ENCODE results near the gene RSRP1. TPM values are rescaled to one million over a fixed set of nuclear protein-coding genes. Genes with fewer than 3 reads are reported as not detected.
A peak's percentile ranks its signal among the peaks of the same experiment; 100 is the strongest.
"Not testable (repeated sequence)": the region's sequence is repeated elsewhere in the genome, so short reads cannot be mapped to it uniquely, and the experiment has no call there.

The RSRP1 gene
- total RNA-seq, 1 experiment from 2014 or later = 34.1 TPM

DNA sequence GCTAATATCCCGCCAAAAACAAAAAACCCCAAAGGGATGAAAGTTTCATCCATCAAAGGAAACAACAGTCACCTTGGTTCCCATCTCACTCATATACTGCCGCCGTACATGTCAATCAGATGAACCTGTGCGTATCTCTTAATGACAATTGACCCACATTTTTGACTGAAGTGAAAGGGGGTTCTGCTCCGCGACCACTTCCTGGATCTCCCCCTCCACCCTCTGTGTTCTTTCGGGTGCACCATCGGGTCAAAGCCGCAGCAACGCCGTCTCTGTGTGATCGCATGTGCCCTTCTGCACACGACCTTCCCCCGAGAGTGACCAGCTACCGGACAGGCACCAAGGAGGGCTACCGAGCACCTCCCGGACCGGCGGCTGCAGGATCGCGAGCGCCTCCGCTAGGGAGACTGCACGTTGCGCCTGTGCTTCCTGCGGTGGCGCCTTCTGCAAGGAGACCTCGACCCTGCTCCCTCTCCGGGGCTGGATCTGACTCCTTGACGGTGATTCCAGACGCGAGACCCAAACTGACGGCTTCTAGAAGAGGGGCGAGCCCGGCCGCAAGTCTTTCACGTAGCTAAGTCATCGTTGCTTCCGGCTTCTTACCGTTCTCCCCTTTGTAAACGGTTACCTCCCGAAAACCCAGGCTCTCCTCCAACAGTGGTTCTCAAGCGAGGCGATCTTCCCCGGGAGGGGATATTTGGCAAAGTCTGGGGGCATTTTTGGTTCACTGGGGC is 19.5 kb upstream of the RSRP1 start:
- DNase-seq (ENCODE audit: low read depth, low spot score); in situ Hi-C loops (cut with HindIII; ENCODE audit: low pct_unique_long_range_greater_than_20kb, low sequenced_read_pairs): not testable (repeated sequence)

DNA sequence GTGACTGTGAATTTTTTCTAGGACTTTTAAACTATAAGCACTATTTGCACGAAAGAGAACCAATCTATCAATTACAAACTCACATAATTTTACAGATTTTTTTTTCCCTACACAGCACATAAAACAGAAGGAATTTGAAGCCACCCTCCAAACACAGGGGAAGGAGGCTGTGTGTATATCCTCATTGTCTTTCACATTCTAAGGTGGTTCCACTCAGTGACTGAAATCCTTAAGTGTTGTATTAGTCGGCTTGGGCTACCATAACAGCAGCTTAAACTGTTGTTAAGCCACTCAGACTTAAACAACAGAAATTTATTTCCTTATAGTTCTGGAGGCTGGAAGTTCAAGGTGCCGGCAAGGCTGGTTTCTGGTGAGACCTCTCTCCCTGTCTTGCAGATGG is 13.1 kb upstream of the RSRP1 start:
- in situ Hi-C loops (cut with HindIII; ENCODE audit: low pct_unique_long_range_greater_than_20kb, low sequenced_read_pairs); DNase-seq (ENCODE audit: low read depth, low spot score): not testable (repeated sequence)

DNA sequence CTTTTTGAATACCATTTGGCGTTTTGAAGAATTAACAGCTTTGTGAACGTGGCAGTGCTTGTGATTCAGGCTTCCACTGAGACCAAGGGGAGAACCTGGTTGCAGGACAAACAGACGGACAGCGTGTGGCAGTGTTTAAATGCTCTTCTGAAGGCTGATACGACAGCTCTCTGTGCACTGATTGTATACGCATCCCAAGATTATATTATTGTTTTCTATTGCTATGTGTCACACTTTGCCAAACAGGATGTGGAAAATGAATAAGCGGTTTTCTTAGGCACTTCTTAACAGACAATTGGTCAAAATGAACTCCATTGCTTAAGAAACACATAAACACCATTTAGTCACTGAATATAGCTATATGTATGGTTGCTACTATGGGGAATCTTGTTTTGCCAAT is 12.6 kb upstream of the RSRP1 start:
- in situ Hi-C loops (cut with HindIII; ENCODE audit: low pct_unique_long_range_greater_than_20kb, low sequenced_read_pairs); DNase-seq (ENCODE audit: low read depth, low spot score): not testable (repeated sequence)

DNA sequence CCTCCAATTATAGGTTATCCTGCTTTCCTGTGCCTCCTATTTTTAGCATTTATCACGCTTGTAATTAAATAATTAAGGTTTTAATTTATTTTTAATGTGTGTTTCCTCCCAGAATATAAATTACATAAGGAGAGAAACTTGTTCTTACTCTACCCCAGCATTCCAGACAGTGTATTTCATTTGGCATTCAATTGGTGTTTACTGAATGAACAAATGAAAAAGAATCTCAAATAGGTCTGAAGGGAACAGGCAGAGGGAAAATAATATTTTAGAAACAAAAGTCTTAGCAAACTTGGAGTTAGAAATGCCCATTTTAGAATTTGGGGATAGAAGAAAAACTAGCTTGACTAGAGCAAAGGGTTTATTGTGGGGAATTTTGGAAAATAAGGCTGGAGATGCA is 9.9 kb upstream of the RSRP1 start:
- in situ Hi-C loops (cut with HindIII; ENCODE audit: low pct_unique_long_range_greater_than_20kb, low sequenced_read_pairs) = no loop called here

DNA sequence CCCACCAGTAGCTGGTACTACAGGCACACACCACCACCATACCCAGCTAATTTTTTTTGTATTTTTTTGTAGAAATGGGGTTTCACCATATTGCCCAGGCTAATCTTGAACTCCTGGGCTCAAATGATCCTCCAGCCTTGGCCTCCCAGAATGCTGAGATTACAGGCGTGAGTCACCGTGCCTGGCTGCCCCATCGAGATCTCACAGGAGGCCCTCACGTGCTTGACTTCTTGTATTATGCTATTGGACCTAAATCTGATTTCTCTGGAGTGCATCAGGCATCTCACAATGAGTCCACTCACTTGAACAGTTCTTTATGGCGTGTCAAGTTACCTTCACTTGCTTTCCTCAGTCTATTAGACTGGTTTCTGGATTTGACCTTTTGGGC is 9.3 kb upstream of the RSRP1 start:
- in situ Hi-C loops (cut with HindIII; ENCODE audit: low pct_unique_long_range_greater_than_20kb, low sequenced_read_pairs) = no loop called here
- DNase-seq (ENCODE audit: low read depth, low spot score) = no peak

More for the DNA sequence above, 9.9 kb upstream of the RSRP1 start:
- DNase-seq (ENCODE audit: low read depth, low spot score) = no peak

DNA sequence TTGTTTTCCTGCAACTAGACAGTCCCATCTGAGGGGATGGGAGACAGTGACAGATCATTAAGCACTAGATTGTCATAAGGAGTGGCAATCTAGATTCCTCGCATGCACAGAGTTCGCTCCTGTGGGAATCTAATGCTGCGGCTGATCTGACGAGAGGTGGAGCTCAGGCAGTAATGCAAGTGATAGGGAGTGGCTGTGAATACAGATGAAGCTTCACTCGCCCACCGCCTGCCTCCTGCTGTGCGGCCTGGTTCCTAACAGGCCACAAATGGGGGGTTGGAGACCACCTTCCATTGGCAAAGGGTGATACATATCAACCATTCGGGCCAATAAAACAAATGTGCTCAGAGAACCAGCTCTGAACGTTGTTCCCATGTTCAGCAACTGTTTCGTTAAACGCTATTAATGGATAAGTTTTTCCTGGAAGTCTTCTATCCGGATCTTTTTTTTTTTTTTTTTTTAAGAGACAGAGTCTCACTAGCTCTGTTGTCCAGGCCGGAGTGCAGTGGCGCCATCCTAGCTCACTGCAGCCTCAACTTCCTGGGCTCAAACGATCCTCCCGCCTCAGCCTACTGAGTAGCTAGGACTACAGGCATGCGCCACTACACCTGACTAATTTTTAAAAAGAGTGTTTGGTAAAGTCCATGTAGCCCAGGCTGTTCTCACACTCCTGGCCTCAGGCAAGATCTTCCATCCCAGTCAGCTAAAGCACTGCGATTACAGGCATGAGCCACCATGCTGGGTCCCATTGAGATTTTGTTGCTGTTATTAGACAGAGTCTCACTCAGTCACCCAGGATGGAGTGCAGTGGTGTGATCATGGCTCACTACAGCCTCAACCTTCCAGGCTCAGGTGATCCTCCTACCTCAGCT is 8.7 kb upstream of the RSRP1 start:
- DNase-seq (ENCODE audit: low read depth, low spot score) = no peak
- in situ Hi-C loops (cut with HindIII; ENCODE audit: low pct_unique_long_range_greater_than_20kb, low sequenced_read_pairs) = no loop called here

DNA sequence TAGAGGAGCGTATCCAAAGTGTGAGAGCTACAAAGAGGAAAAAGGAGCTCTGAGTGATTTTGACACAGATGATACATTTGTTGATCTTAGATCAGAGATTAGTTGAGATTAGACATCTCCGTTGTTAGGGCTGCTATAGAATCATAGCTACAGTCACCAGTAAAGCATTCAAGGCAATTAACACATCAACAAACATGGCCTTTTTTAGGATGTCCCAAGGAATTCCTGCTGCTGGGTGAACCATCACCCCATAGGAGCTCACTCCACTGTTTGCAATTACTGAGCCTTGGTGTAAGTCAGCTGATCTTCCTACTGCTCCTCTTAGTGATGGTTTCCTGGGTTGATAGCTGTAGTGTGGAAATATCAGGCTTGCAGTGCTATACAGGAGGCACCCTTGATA is 6.7 kb upstream of the RSRP1 start:
- in situ Hi-C loops (cut with HindIII; ENCODE audit: low pct_unique_long_range_greater_than_20kb, low sequenced_read_pairs) = no loop called here
- DNase-seq (ENCODE audit: low read depth, low spot score) = no peak

DNA sequence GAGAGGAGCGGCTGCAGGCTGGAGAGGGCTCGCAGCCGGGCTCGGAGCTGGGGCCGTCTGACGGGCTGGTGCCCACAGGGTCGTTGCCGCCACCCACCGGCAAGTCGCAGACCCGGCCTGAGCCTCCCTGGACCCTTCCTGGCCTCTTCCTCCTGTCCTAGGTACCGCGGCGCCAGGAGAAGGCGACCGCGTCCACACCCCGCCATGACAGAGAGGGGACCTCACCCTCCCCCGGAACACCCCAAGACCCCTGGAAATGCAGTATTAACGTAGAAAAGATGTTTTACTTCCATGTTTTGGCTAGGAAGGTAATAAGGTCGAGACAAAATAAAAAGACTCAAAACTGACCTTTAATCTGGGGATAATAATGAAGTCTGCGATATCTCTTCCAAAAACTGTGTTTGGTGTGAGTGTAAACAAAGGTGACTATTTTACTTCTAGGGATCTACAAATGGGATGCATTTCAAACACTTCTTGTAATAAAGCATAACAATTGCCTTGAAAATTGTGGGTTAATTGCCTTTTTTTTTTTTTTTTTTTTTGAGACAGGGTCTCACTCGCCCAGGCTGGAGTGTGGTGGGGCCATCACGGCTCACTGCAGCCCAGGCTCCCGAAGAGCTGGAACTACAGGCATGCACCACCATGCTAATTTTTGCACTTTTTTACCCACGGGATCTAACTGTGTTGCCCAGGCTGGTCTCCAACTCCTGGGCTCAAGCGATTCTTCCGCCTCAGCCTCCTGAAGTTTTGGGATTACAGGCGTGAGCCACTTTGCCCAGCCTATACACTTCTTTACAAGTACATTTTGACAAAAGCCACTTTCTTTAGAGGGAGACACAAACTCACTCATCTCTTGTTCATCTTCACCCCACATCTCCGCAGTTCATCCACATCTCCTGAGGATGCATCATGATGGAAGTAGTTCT is 838 bp upstream of the RSRP1 start:
- DNase-seq (ENCODE audit: low read depth, low spot score) = no peak
- in situ Hi-C loops (cut with HindIII; ENCODE audit: low pct_unique_long_range_greater_than_20kb, low sequenced_read_pairs) = no loop called here

DNA sequence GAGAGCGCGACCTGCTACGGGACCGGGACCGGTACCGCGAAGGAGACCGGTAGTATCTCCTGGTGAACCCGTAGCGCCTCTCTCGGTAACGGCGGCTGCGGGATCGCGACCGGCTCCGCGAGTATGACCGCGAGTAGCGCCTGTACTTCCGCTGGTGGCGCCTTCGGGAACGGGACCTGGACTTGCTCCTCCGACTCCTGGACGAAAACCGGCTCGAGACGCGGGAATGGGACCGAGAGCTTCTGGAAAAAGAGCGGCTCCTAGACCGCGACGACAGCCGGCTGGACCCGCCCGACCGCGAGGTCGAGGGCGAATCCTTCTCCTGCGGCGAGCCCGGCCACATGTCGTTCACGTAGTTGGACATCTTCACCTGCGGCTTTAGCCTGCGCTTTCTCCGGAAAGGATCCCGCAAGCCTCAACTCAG is 642 bp downstream of the RSRP1 start:
- in situ Hi-C loops (cut with HindIII; ENCODE audit: low pct_unique_long_range_greater_than_20kb, low sequenced_read_pairs) = no loop called here
- DNase-seq (ENCODE audit: low read depth, low spot score) = no peak

DNA sequence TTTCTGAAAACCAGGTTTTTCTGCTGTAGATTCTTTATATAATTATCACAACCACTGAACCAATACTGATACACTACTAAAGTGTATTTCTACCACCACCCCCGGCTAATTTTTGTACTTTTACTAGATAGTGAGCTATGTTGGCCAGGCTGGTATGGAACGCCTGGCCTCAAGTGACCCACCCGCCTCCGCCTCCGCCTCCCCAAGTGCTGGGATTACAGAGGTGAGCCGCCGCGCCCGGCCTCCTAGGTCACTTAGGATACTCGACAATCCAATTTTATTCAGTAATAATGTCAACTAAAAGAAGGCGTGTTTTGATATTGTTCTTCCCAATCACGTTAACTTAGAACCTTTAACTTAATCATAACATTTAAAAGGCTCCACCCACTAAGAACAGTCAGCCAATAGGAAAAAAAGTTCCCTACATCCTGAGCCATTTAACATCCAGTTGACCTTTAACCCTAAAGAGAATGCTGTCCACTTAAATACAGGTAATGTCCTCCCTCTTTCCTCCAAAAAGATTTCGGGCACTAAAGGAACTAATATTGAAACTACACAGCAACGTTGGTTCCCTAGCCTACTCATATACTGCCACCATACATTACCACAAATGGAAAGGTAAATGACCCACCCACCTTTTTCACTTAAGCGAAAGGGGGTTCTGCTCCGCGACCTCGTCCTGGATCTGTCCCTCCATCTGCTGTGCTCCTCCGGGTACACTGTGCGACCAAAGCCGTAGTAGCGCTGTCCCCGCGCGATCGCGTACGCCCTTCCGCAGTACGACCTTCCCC is 1.2 kb downstream of the RSRP1 start:
- in situ Hi-C loops (cut with HindIII; ENCODE audit: low pct_unique_long_range_greater_than_20kb, low sequenced_read_pairs) = no loop called here
- DNase-seq (ENCODE audit: low read depth, low spot score) = peak; percentile 40

DNA sequence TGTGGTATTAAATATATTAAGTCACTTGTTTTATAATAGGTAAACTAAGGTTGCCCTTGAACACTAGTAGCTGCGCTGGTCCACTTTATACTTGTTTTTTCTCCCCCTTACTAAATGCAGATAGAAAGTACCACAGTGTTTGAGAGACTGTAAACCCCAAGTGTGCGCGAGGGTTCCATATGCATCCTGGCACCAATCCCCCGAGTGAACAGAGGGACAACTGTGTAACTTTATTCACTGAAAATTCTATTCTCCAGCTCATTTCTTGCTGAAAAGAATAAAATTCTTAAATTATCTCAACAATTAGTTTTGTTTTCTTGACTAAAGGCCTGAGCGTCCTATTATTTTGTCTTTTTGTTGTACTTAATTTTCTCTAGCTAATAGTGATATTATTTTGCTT is 1.9 kb downstream of the RSRP1 start:
- no peak for DNase-seq (ENCODE audit: low read depth, low spot score)
- in situ Hi-C loops (cut with HindIII; ENCODE audit: low pct_unique_long_range_greater_than_20kb, low sequenced_read_pairs) = no loop called here

DNA sequence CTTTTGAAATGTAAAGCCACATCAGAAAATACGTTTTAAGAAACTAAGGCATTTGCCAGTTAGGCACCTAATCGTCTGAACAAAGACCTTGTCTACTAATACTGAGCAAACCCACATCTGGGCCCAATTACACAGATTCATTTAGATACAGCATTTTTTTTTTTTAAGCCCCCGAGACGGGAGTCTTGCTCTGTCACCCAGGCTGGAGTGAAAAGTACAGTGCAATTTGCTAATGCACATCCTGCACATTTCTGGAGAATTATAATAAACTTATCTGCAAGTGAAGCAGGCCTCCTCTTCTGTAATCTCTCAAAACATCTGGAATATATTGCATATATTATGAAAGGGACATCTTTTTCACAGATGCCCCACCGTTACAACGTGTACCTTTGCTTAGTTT is 3.3 kb downstream of the RSRP1 start:
- no peak for DNase-seq (ENCODE audit: low read depth, low spot score)
- in situ Hi-C loops (cut with HindIII; ENCODE audit: low pct_unique_long_range_greater_than_20kb, low sequenced_read_pairs) = no loop called here

DNA sequence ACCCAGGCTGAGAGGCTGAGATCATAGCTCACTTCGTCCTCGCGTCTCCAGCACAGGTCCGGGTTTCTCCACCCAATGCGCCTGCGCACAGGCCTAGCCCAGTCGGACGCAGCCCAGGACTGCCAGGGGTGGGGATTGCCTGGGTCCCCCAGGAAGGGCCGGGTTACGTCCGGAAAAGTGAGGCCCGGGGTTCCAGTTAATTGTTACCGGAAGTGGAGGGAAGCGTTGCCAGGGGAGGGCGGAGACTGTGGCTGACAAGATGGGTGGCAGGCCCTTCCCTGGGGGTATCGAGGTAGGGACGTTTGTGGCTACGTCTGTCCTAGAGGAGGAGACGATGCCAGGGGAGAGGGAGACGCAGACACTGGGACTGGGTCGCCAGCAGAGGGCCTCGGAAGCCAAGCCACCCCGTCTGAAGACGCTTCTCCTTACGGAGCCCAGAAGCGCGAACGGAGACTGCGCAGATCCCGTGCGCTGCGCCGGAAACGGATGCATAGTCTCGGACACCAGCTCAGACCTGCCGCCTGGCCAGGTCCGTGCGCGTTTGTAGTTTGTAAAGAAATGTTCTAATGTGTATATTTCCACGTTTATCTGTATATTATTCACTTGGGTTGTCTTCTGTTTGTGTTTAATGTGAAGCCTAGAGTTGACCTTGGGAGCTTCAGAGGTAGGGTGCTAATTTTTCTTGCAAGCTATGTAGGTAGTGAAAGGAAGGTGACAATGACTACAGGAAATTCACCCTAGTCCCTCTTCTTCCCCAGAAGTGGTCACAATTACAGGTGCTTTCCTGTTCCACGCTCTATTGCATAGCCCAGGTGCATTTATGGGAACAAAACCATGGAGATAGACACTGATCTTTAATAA is 7.3 kb downstream of the RSRP1 start:
- in situ Hi-C loops (cut with HindIII; ENCODE audit: low pct_unique_long_range_greater_than_20kb, low sequenced_read_pairs) = no loop called here
- DNase-seq (ENCODE audit: low read depth, low spot score) = peak; percentile 88

DNA sequence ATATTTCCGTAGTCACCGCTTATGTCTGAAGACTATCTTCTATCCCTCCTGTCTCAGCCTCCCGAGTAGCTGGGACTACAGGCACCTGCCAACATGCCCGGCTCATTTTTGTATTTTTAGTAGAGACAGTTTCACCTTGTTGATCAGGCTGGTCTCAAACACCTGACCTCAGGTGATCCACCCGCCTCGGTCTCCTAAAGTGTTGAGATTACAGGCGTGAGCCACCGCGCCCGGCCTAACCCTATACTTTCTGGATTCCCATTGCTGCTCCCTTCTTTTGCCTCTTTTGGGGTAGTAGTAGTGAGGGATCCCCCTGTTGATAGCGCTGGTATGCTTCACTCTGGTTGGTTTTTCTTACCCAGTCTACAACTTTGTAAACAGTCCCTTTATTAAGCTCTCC is 9.2 kb downstream of the RSRP1 start:
- DNase-seq (ENCODE audit: low read depth, low spot score) = no peak
- in situ Hi-C loops (cut with HindIII; ENCODE audit: low pct_unique_long_range_greater_than_20kb, low sequenced_read_pairs) = no loop called here

DNA sequence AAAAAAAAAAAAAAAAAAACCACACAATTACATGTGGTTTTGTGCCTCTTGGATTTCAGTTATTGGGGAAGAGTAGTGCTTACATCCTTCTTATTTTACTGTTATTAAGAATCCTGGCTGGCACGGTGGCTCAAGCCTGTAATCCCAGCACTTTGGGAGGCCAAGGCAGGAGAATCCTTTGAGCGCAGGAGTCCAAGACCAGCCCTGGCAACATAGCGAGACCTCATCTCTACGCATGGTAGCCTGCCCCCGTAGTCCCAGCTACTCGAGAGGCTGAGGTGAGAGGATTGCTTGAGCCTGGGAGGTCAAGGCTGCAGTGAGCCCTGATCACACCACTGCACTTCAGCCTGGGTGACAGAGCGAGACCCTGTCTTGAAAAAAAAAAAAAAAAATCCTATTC is 11.0 kb downstream of the RSRP1 start:
- DNase-seq (ENCODE audit: low read depth, low spot score); in situ Hi-C loops (cut with HindIII; ENCODE audit: low pct_unique_long_range_greater_than_20kb, low sequenced_read_pairs): not testable (repeated sequence)

DNA sequence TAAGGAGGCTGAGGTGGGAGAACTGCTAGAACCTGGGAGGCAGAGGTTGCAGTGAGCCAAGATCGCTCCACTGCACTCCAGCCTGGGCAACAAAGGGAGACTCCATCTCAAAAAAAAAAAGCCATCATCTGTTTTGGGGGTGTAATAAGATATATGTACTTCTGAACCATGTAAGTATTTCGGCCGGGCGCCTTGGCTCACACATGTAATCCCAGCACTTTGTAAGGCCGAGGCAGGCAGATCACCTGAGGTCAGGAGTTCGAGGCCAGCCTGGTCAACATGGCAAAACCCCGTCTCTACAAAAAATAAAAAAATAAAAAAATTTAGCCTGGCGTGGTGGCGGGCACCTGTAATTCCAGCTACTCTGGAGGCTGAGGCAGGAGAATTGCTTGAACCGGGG is 11.8 kb downstream of the RSRP1 start:
- in situ Hi-C loops (cut with HindIII; ENCODE audit: low pct_unique_long_range_greater_than_20kb, low sequenced_read_pairs); DNase-seq (ENCODE audit: low read depth, low spot score): not testable (repeated sequence)
